HG03039 (cell line): ENCODE data around the gene DLG4.

Experiments used
- ATAC-seq: cut with Tn5 transposase; IDR thresholded peaks from one replicate; pipeline ENCODE4 v1.9.1; 2021; ENCODE audit warnings: mild to moderate bottlenecking, moderate library complexity; ENCODE audit not compliant: unreplicated experiment

DLG4 gene

GRCh38 chr17:7233701-7234082 is 14.1 kb upstream of the DLG4 start:
- no peak for ATAC-seq

- ATAC-seq: no peak
Observed at GRCh38 chr17:7232114-7232513, 12.5 kb upstream of the DLG4 start.

- ATAC-seq: no peak
Observed at GRCh38 chr17:7229504-7229903, 9.9 kb upstream of the DLG4 start.

GRCh38 chr17:7228920-7229319 is 9.3 kb upstream of the DLG4 start:
- ATAC-seq: no peak

GRCh38 chr17:7226721-7227710 is 7.4 kb upstream of the DLG4 start:
- no peak for ATAC-seq

- no peak for ATAC-seq
Observed at GRCh38 chr17:7225711-7226331, 6.2 kb upstream of the DLG4 start.

GRCh38 chr17:7224661-7225111 is 5.0 kb upstream of the DLG4 start:
- no peak for ATAC-seq

GRCh38 chr17:7224110-7224509 is 4.5 kb upstream of the DLG4 start:
- no peak for ATAC-seq

- no peak for ATAC-seq
Observed at GRCh38 chr17:7223375-7223774, 3.7 kb upstream of the DLG4 start.

- no peak for ATAC-seq
Observed at GRCh38 chr17:7222972-7223292, 3.3 kb upstream of the DLG4 start.

GRCh38 chr17:7222093-7222971 is 2.7 kb upstream of the DLG4 start:
- no peak for ATAC-seq

GRCh38 chr17:7221278-7222092 is 1.8 kb upstream of the DLG4 start:
- ATAC-seq: no peak

GRCh38 chr17:7220593-7221277 is 1.1 kb upstream of the DLG4 start:
- ATAC-seq: no peak

GRCh38 chr17:7219229-7219811 is 316 bp downstream of the DLG4 start:
- ATAC-seq: no peak

- no peak for ATAC-seq
Observed at GRCh38 chr17:7218758-7219157, 878 bp downstream of the DLG4 start.

GRCh38 chr17:7218166-7218565 is 1.5 kb downstream of the DLG4 start:
- no peak for ATAC-seq

- no peak for ATAC-seq
Observed at GRCh38 chr17:7217113-7217987, 2.3 kb downstream of the DLG4 start.

- no peak for ATAC-seq
Observed at GRCh38 chr17:7216242-7217112, 3.2 kb downstream of the DLG4 start.
